NB4 (cell line): ENCODE results near the gene CCT6A.
"Not testable (repeated sequence)": the region's sequence is repeated elsewhere in the genome, so short reads cannot be mapped to it uniquely, and the experiment has no call there.

Experiments used
- DNase-seq: peaks from one replicate; pipeline ENCODE4 v3.0.0; 2010; ENCODE audit warnings: low read depth
- H3K4me3 ChIP-seq: one replicate; pipeline ENCODE4 v1.5.1; 2011; ENCODE audit warnings: mild to moderate bottlenecking, low read depth, low read length, moderate library complexity
- MYC ChIP-seq: IDR thresholded peaks from 2 replicates; pipeline ENCODE4 v1.6.1; 2011; ENCODE audit warnings: low read depth, low read length
- POLR2A ChIP-seq: IDR thresholded peaks from 2 replicates; pipeline ENCODE4 v1.6.1; 2011; ENCODE audit warnings: mild to moderate bottlenecking; ENCODE audit not compliant: insufficient read length; ENCODE audit errors: extremely low read depth
- TF ChIP-seq, protein P1 (sequence below): IDR thresholded peaks from one replicate; pipeline ENCODE4 v1.5.1; 2012; ENCODE audit warnings: low read depth, low read length
- TF ChIP-seq, protein P2 (sequence below): IDR thresholded peaks from 2 replicates; pipeline ENCODE4 v1.6.1; 2011; ENCODE audit warnings: low read depth, low read length

CCT6A gene

DNA sequence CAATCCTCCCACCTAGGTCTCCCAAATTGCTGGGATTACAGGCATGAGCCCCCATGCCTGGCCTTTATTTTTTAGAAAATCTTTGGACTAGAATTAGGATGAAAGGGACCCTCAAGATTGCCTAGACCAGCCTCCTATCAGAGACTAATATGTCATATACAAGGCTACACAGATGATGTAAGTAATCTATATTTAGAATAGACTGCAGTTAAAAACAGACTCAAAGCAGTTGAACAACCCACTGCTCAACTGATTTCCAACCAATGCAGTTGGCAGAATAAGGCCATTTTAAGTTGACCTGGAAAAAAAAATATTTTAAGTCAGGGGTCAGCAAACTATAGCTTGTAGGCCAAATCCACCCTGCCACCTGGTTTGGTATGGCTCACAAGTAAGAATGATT is 28.1 kb upstream of the CCT6A start:
- TF ChIP-seq, protein P1, sequence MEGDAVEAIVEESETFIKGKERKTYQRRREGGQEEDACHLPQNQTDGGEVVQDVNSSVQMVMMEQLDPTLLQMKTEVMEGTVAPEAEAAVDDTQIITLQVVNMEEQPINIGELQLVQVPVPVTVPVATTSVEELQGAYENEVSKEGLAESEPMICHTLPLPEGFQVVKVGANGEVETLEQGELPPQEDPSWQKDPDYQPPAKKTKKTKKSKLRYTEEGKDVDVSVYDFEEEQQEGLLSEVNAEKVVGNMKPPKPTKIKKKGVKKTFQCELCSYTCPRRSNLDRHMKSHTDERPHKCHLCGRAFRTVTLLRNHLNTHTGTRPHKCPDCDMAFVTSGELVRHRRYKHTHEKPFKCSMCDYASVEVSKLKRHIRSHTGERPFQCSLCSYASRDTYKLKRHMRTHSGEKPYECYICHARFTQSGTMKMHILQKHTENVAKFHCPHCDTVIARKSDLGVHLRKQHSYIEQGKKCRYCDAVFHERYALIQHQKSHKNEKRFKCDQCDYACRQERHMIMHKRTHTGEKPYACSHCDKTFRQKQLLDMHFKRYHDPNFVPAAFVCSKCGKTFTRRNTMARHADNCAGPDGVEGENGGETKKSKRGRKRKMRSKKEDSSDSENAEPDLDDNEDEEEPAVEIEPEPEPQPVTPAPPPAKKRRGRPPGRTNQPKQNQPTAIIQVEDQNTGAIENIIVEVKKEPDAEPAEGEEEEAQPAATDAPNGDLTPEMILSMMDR, result no peak
- no peak for TF ChIP-seq MYC
- TF ChIP-seq, protein P2, sequence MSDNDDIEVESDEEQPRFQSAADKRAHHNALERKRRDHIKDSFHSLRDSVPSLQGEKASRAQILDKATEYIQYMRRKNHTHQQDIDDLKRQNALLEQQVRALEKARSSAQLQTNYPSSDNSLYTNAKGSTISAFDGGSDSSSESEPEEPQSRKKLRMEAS, result no peak
- TF ChIP-seq POLR2A, result no peak
- H3K4me3 ChIP-seq, result no peak overlapping the region
- DNase-seq, result no peak

DNA sequence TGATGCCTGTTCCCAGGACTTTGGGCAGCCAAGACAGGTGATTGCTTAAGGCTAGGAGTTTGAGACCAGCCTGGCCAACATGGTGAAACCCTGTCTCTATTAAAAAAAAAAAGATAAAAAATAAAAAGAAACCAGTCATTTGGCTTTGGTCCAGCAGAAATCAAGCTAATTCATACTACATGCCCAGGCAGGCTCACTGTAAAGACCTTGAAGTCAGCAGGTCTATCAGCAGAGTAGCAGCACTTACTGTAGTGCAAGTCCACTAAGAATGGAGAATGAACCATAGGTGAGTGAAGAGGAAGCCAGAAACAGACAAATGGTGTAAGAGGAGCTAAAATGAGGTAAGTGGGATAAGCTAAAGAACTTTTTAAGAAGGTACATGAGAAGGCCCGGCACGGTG is 25.0 kb upstream of the CCT6A start:
- no peak for TF ChIP-seq POLR2A
- no peak for TF ChIP-seq MYC
- TF ChIP-seq, protein P1, result no peak
- TF ChIP-seq, protein P2, result no peak
- H3K4me3 ChIP-seq, result no peak overlapping the region
- DNase-seq, result no peak

DNA sequence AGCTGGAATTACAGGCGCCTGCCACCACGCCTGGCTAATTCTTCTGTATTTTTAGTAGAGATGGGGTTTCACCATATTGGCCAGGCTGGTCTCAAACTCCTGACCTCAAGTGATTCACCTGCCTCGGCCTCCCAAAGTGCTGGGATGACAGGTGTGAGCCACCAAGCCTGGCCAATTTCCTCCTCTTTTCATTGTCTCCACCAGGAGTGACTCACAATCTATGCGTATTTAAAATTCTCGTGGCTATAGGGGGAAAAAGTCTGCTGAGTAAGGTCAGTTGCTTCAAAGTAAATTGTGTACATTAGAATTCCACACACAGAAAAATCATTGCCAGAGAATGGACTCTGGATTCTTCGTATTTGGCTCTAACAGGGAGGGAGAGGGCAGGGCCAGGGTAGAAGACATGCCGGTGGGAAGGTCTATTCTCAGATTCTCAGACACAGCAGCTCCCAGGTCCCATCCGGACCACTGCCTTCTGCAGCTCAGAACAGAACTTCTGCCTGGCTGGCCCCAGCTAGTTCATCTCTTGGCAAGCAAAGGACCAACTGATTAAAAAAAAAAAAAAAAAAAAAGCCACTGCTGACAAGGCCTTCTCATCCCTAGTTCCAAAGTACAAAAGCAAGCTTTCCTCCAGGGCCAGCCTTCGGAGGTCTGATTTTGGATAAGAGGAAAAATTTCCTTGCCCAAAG is 22.5 kb upstream of the CCT6A start:
- DNase-seq, result no peak
- no peak overlapping the region for H3K4me3 ChIP-seq
- TF ChIP-seq MYC (no peak), POLR2A (no peak)
- TF ChIP-seq, protein P1, result no peak
- TF ChIP-seq, protein P2, result no peak

DNA sequence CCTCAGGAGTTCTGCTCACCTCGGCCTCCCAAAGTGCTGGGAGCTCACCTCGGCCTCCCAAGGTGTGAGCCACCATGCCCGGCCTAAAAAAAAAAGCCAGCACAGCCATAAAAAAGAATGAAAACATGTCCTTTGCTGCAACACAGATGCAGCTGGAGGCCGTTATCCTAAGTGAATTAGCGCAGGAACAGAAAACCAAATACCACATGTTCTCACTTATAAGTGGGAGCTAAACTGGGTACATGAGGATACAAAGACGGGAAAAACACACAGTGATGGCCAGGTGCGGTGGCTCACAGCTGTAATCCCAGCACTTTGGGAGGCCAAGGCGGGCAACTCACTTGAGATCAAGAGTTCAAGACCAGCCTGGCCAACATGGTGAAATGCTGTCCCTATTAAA is 21.2 kb upstream of the CCT6A start:
- DNase-seq, result no peak
- TF ChIP-seq, protein P1, result no peak
- TF ChIP-seq POLR2A (no peak), MYC (no peak)
- TF ChIP-seq, protein P2, result no peak
- H3K4me3 ChIP-seq, result no peak overlapping the region

DNA sequence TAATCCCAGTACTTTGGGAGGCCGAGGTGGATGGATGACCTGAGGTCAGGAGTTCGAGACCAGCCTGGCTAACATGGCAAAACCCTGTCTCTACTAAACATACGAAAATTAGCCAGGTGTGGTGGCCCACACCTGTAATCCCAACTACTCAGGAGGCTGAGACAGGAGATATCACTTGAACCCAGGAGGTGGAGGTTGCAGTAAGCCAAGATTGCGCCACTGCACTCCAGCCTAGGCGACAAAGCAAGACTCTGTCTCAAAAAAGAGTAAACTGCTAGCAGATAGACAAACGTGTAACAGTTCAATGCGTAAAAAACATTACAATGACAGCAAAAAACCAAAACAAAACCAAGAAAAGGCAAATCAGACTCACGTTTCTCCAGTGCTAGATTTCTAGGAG is 20.0 kb upstream of the CCT6A start:
- H3K4me3 ChIP-seq, result peak overlapping the region; percentile 2
- not testable (repeated sequence) for DNase-seq

DNA sequence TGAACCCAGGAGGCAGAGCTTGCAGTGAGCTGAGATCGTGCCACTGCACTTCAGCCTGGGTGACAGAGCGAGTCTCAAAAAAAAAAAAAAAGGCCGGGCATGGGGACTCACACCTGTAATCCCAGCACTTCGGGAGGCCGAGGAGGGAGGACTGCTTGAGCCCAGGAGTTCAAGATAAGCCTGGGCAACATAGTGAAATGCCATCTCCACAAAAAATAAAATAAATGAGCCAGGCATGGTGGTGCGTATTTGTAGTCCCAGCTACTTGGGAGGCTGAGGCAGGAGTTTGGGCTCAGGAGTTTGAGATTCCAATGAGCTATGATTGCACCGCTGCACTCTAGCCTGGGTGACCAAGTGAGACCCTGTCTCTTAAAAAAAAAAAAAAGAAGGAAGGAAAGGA is 19.0 kb upstream of the CCT6A start:
- H3K4me3 ChIP-seq, result peak overlapping the region; percentile 65

More for the DNA sequence above, 19.0 kb upstream of the CCT6A start:
- DNase-seq, result not testable (repeated sequence)
